Tibial nerve (tissue), 4 donors: ENCODE measurements around the gene CFAP299. TPM values are rescaled to one million over a fixed set of nuclear protein-coding genes. Genes with fewer than 3 reads are reported as not detected.
A peak's percentile ranks its signal among the peaks of the same experiment; 100 is the strongest.
"Not testable (repeated sequence)": the region's sequence is repeated elsewhere in the genome, so short reads cannot be mapped to it uniquely, and the experiment has no call there.

Experiments
- DNase-seq, 2 donors: peaks; one replicate each; pipeline ENCODE4 v3.0.0-alpha.2; 2019; ENCODE audit warnings: low spot score in 2 of 2
- H3K27ac ChIP-seq, 4 donors: fragments of 200-600 bp; sonication (generic) in 3 of 4; one replicate each; pipeline ENCODE4 v1.5.1; 2017 to 2019; ENCODE audit warnings: mild to moderate bottlenecking in 1 of 4
- H3K27me3 ChIP-seq, 2 donors: fragments of 200-600 bp; sonication (generic) in 1 of 2; one replicate each; pipeline versions ENCODE4 v1.5.1 to v1.6.0; 2017 to 2019
- H3K36me3 ChIP-seq, 3 donors: fragments of 200-600 bp; sonication (generic); one replicate each; pipeline ENCODE4 v1.5.1; 2018 to 2019
- H3K4me1 ChIP-seq, 4 donors: fragments of 200-600 bp; sonication (generic) in 3 of 4; one replicate each; pipeline ENCODE4 v1.5.1; 2017 to 2019
- H3K4me3 ChIP-seq, 4 donors: fragments of 200-600 bp; sonication (generic) in 3 of 4; one replicate each; pipeline ENCODE4 v1.5.1; 2017 to 2019; ENCODE audit warnings: mild to moderate bottlenecking in 1 of 4, moderate library complexity in 1 of 4
- H3K9me3 ChIP-seq, 4 donors: fragments of 200-600 bp; sonication (generic) in 3 of 4; one replicate each; pipeline ENCODE4 v1.5.1; 2017 to 2019
- CTCF ChIP-seq, 5 experiments: fragments of 200-600 bp in 3 of 5; fragments of 450-650 bp in 2 of 5; sonication (generic) in 3 of 5; IDR thresholded peaks; one replicate each; pipeline ENCODE4 v1.5.1; 2016 to 2019; ENCODE audit warnings: antibody characterized with exemption in 5 of 5, mild to moderate bottlenecking in 3 of 5, moderate library complexity in 2 of 5
- EP300 ChIP-seq, 2 donors: sonication (generic); formaldehyde crosslinking; IDR thresholded peaks; one replicate each; pipeline ENCODE4 v1.6.1; 2017; ENCODE audit warnings: antibody characterized with exemption in 2 of 2, mild to moderate bottlenecking in 1 of 2
- POLR2A ChIP-seq, 2 donors: fragments of 450-650 bp; IDR thresholded peaks; one replicate each; pipeline ENCODE4 v1.6.1; 2017; ENCODE audit warnings: antibody characterized with exemption in 2 of 2, mild to moderate bottlenecking in 2 of 2, moderate library complexity in 2 of 2
- WGBS, 2 donors: methylation state at CpG; one replicate each; pipeline ENCODE4 v1.1.5; 2018; 5-methylcytosine and 5-hydroxymethylcytosine counted together
- total RNA-seq, 4 donors: library from RNA; depleted of rRNA; stranded (reverse); fragments of >200 nt; gene quantifications; one replicate each; pipeline ENCODE4 v1.1.0, GENCODE V29; 2016

Gene CFAP299
- total RNA-seq, 4 donors from 2014 or later = under 0.01 to 0.87 (median 0.39) TPM; not detected in 1

DNA sequence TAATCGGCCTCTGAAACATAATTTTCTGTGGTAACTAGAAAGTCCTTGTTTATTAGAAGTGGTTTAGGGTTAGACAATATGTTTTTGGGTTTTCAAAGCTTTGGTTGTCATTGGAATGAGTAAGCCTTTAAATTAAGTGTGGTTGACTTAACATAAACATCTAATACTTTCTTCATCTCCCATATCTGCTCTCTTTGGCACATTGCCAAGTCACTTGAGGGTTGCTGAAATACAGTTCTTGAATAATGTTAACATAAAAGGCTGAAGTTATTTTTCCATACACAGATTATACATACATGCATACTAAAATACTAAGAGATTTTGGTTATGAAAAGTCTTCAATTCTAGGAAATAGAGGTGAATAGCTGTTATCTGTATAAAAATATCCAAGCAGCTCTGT, 453.3 kb downstream of the CFAP299 start:
- peak in 1 of 2 donors; percentile 19 for DNase-seq
- TF ChIP-seq CTCF (IDR thresholded peaks at IDR 0.05) (no peak), POLR2A (IDR thresholded peaks at IDR 0.05) (no peak), EP300 (IDR thresholded peaks at IDR 0.05) (no peak)
- Histone ChIP-seq H3K4me1 (no peaks in the 10 kb centered on the region), H3K27me3 (no peaks in the 10 kb centered on the region), H3K4me3 (no peak overlapping the region), H3K36me3 (no peaks in the 10 kb centered on the region), H3K27ac (no peak overlapping the region), H3K9me3 (no peaks in the 10 kb centered on the region)
- WGBS, 2 donors = 49 to 50% methylated on average over 1 of the region's 1 CpG

- TF ChIP-seq CTCF (IDR thresholded peaks at IDR 0.05) = no peak
- TF ChIP-seq POLR2A (IDR thresholded peaks at IDR 0.05) = no peak
- no peak for TF ChIP-seq EP300 (IDR thresholded peaks at IDR 0.05)
- WGBS, 2 donors = 90 to 94% methylated on average over 3 of the region's 3 CpGs
- H3K4me3 ChIP-seq = no peak overlapping the region
- no peak overlapping the region for H3K27ac ChIP-seq
- H3K4me1 ChIP-seq = no peaks in the 10 kb centered on the region
- H3K27me3 ChIP-seq = no peaks in the 10 kb centered on the region
- no peak for DNase-seq
- no peaks in the 10 kb centered on the region for H3K36me3 ChIP-seq
- H3K9me3 ChIP-seq = no peaks in the 10 kb centered on the region
These were observed 454.6 kb downstream of the CFAP299 start for GRCh38 chr4:80790152-80790551.

GRCh38 chr4:80793660-80794059, 458.1 kb downstream of the CFAP299 start:
- not testable (repeated sequence) for H3K27ac ChIP-seq, H3K4me3 ChIP-seq, H3K27me3 ChIP-seq, DNase-seq, H3K36me3 ChIP-seq, H3K4me1 ChIP-seq
- WGBS, 2 donors = 79 to 86% methylated on average over 1 of the region's 1 CpG
- H3K9me3 ChIP-seq = peaks cover 0 to 27% (median 4%) of the 10 kb centered on the region in 4 donors

- Histone ChIP-seq H3K4me1 (no peaks in the 10 kb centered on the region), H3K9me3 (peaks cover 0 to 27% (median 4%) of the 10 kb centered on the region in 4 donors), H3K36me3 (no peaks in the 10 kb centered on the region), H3K4me3 (no peak overlapping the region), H3K27ac (no peak overlapping the region), H3K27me3 (no peaks in the 10 kb centered on the region)
- DNase-seq = no peak
- 85 to 100% methylated on average over 1 of the region's 1 CpG for WGBS, 2 donors
- TF ChIP-seq CTCF (IDR thresholded peaks at IDR 0.05) = no peak
- TF ChIP-seq EP300 (IDR thresholded peaks at IDR 0.05) = no peak
- TF ChIP-seq POLR2A (IDR thresholded peaks at IDR 0.05) = no peak
These were observed 462.6 kb downstream of the CFAP299 start for GRCh38 chr4:80798082-80798481.

DNA sequence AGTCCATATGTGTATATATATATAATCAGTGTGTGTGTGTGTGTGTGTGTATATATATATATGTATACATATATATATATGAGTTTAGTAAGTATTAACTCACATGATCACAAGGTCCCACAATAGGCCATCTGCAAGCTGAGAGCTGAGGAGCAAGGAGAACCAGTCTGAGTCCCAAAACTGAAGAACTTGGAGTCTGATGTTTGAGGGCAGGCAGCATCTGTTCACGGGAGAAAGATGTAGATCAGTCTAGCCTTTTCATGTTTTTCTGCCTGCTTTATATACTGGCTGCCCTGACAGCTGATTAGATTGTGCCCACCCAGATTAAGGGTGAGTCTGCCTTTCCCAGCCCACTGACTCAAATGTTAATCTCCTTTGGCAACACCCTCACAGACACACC, 465.2 kb downstream of the CFAP299 start:
- peaks cover 0 to 27% (median 4%) of the 10 kb centered on the region in 4 donors for H3K9me3 ChIP-seq
- not testable (repeated sequence) for H3K4me1 ChIP-seq, H3K27ac ChIP-seq, DNase-seq, H3K36me3 ChIP-seq, H3K4me3 ChIP-seq, H3K27me3 ChIP-seq
- WGBS, 2 donors = 95 to 96% methylated on average over 1 of the region's 1 CpG

GRCh38 chr4:80803337-80803736, 467.8 kb downstream of the CFAP299 start:
- no peak overlapping the region for H3K4me3 ChIP-seq
- no peak overlapping the region for H3K27ac ChIP-seq
- 74 to 84% methylated on average over 1 of the region's 1 CpG for WGBS, 2 donors
- H3K27me3 ChIP-seq = no peaks in the 10 kb centered on the region
- TF ChIP-seq CTCF (IDR thresholded peaks at IDR 0.05) = no peak
- no peak for TF ChIP-seq EP300 (IDR thresholded peaks at IDR 0.05)
- no peak for TF ChIP-seq POLR2A (IDR thresholded peaks at IDR 0.05)
- peaks cover 0 to 3% (median 0%) of the 10 kb centered on the region in 4 donors for H3K9me3 ChIP-seq
- no peaks in the 10 kb centered on the region for H3K4me1 ChIP-seq
- no peaks in the 10 kb centered on the region for H3K36me3 ChIP-seq
- no peak for DNase-seq
